ENCODE results near the gene RBM4B. TPM values are rescaled to one million over a fixed set of nuclear protein-coding genes. Genes with fewer than 3 reads are reported as not detected.

The RBM4B gene
- total and polyA plus RNA-seq, 2 of the 4 experiments (the other 2 are of a cell fraction) = 23.1 to 26.7 TPM

DNA sequence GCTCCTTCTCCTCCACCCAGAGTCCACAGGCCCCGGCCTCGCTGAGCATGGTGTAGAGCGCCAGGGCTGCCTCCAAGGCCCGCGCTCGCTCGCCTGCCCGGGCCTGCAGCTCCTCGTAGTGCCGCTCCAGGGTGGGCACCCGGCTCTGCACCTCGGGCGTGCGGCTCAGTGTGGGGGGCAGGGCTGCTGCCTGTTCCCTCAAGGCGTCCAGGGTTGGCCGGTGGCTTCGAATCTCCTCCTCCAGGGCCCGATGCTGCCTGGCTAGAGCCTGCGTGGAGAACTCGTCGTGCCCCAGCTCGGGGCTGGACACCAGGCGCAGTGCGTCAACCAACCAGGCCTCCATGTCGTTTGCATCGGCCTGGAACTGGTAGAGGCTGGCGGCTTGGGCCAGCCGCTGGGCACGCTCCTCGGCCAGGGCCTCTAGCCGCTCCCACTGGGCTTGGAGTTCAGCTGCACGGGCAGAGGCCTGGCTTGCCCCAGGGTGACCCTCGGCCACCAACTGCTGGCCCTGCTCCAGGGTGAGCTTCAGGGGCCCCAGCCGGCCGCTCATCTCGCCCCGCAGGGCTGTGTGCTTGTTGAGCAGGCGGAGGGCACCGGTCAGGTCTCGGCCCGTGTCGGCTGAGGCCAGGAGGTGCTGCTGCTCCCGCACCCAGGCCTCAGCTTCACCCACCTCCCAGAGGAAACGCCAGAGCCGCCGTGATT is 27.1 kb upstream of the RBM4B start:
- Histone ChIP-seq H3K4me2 (ENCODE audit: low read depth, low read length) (no peak overlapping the region), H3K4me1 (ENCODE audit: control insufficient read depth, insufficient read depth, low read length) (no peaks in the 10 kb centered on the region), H2AK9ac (replicated peaks; ENCODE audit: low read depth, low read length, poor library complexity) (peak overlapping the region; percentile 31), H3K9me1 (ENCODE audit: insufficient read depth, low read length) (no peaks in the 10 kb centered on the region), H3K9me3 (ENCODE audit: control insufficient read depth, insufficient read depth, low read length) (peaks cover 2% of the 10 kb centered on the region; the same call in 1 of the 2 replicates), H2AFZ (replicated peaks; ENCODE audit: low read length, poor library complexity) (no peak overlapping the region), H2BK120ac (ENCODE audit: low read depth, low read length) (no peak overlapping the region), H3K36me3 (ENCODE audit: control insufficient read depth, insufficient read depth, low read length) (no peaks in the 10 kb centered on the region), H3K18ac (ENCODE audit: low read depth, low read length) (no peak overlapping the region), H3K4ac (ENCODE audit: low read depth, low read length) (no peak overlapping the region), H4K91ac (ENCODE audit: insufficient read depth, low read depth, low read length) (no peak overlapping the region), H2BK15ac (ENCODE audit: low read depth, low read length) (no peak overlapping the region), H3K27ac (ENCODE audit: insufficient read depth, low read length) (no peak overlapping the region), H4K8ac (ENCODE audit: low read depth in 2 of 2, low read length in 2 of 2) (no peak overlapping the region), H4K20me1 (ENCODE audit: insufficient read depth, low read length) (no peaks in the 10 kb centered on the region), H3K56ac (ENCODE audit: extremely low read depth, insufficient read depth, low read length) (no peak overlapping the region), H3K23ac (ENCODE audit: low read depth, low read length) (no peak overlapping the region), H2BK5ac (ENCODE audit: low read depth, low read length, poor library complexity, severe bottlenecking) (no peak overlapping the region), H3K14ac (replicated peaks; ENCODE audit: low read depth, low read length) (no peak overlapping the region), H3K27me3 (ENCODE audit: control insufficient read depth, insufficient read depth, low read length) (no peaks in the 10 kb centered on the region), H3K79me1 (ENCODE audit: low read depth in 1 of 2, low read length in 2 of 2) (no peaks in the 10 kb centered on the region), H3K9ac (ENCODE audit: low read depth, low read length) (no peak overlapping the region), H3K4me3 (ENCODE audit: insufficient read depth, low read depth, low read length) (no peak overlapping the region), H4K5ac (ENCODE audit: low read depth, low read length) (no peak overlapping the region), H2BK20ac (ENCODE audit: low read depth, low read length) (no peak overlapping the region), H2AK5ac (ENCODE audit: low read depth, low read length) (no peak overlapping the region)
- ChIA-PET POLR2A (ENCODE audit: unreplicated experiment) (no interaction called here), CTCF (no interaction called here)
- intact Hi-C loops (cut with micrococcal nuclease) (no loop called here), in situ Hi-C loops (cut with MboI; ENCODE audit: low sequenced_read_pairs) (no loop called here), dilution Hi-C loops (cut with HindIII; ENCODE audit: low sequenced_read_pairs, unreplicated experiment) (no loop called here)
- 92% methylated on average over 41 of the region's 46 CpGs; no CpG with 5 or more reads in 1 of the 2 experiments for WGBS, 2 experiments (ENCODE audit: extremely low coverage in 2 of 2, insufficient read length in 1 of 2)
- no peak for DNase-seq
- TF ChIP-seq FOS (IDR thresholded peaks at IDR 0.05; ENCODE audit: low read depth, low read length) (no peak), CEBPB (IDR thresholded peaks at IDR 0.05; ENCODE audit: low read depth, low read length) (no peak), SMC3 (IDR thresholded peaks at IDR 0.05; ENCODE audit: low read depth, low read length) (no peak), NFE2L2 (IDR thresholded peaks at IDR 0.05; ENCODE audit: low read depth, low read length) (no peak), CHD1 (IDR thresholded peaks at IDR 0.05; ENCODE audit: low read depth, low read length) (no peak), POLR2A (IDR thresholded peaks at IDR 0.05; ENCODE audit: low read depth, low read length) (no peak), RAD21 (IDR thresholded peaks at IDR 0.05; ENCODE audit: low read length) (no peak), RFX5 (IDR thresholded peaks at IDR 0.05; ENCODE audit: low read depth, low read length) (no peak), USF2 (IDR thresholded peaks at IDR 0.05; ENCODE audit: low read depth, low read length) (no peak), RCOR1 (IDR thresholded peaks at IDR 0.05; ENCODE audit: insufficient replicate concordance, low read length) (no peak), MXI1 (IDR thresholded peaks at IDR 0.05; ENCODE audit: borderline replicate concordance, low read depth, low read length) (no peak), CTCF (conservative IDR thresholded peaks at IDR 0.05; ENCODE audit: low read depth, low read length) (no peak), BHLHE40 (IDR thresholded peaks at IDR 0.05; ENCODE audit: low read depth, low read length) (no peak), MAZ (IDR thresholded peaks at IDR 0.05; ENCODE audit: borderline replicate concordance, low read depth, low read length) (no peak), MAFK (IDR thresholded peaks at IDR 0.05; ENCODE audit: low read depth, low read length) (no peak)
- TF ChIP-seq, protein P1, sequence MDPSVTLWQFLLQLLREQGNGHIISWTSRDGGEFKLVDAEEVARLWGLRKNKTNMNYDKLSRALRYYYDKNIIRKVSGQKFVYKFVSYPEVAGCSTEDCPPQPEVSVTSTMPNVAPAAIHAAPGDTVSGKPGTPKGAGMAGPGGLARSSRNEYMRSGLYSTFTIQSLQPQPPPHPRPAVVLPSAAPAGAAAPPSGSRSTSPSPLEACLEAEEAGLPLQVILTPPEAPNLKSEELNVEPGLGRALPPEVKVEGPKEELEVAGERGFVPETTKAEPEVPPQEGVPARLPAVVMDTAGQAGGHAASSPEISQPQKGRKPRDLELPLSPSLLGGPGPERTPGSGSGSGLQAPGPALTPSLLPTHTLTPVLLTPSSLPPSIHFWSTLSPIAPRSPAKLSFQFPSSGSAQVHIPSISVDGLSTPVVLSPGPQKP (IDR thresholded peaks at IDR 0.05; ENCODE audit: borderline replicate concordance, low read depth, low read length) = no peak
- BruUV-seq (replicated peaks) = no TSS peak
- ATAC-seq (ENCODE audit: low read depth) = no peak
